ENCODE data around the gene FGF14. TPM values are rescaled to one million over a fixed set of nuclear protein-coding genes. Genes with fewer than 3 reads are reported as not detected.

FGF14 gene
- total and polyA plus RNA-seq, 9 donors = 0.06 to 4.8 (median 0.60) TPM; not detected in 2

DNA sequence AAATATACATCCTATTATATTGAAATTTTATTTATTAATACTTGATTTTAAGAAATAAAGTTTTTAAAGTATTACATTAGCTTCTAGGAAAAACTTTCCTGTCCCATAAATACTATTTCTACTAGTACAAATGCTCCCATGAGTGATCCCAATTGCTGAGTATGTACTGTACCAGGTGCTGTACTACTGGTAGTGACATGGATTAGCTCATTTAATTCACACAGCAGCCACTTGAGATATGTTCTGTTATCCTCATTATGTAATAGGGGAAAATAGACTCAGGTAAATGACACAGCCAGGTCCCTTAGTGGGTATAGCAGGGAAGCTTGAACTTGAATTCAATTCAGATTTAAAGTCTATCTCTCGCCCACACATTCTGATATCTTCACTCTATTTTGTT, 363.1 kb downstream of the FGF14 start:
- DNase-seq = no peak
- H3K9me3 ChIP-seq = no peaks in the 10 kb centered on the region
- H3K27me3 ChIP-seq = no peaks in the 10 kb centered on the region
- H3K4me3 ChIP-seq = no peak overlapping the region
- H3K36me3 ChIP-seq = no peaks in the 10 kb centered on the region
- intact Hi-C loops (cut with DNase I) = no loop called here
- no peaks in the 10 kb centered on the region for H3K4me1 ChIP-seq (ENCODE audit: insufficient read depth)
- TF ChIP-seq, protein P1, sequence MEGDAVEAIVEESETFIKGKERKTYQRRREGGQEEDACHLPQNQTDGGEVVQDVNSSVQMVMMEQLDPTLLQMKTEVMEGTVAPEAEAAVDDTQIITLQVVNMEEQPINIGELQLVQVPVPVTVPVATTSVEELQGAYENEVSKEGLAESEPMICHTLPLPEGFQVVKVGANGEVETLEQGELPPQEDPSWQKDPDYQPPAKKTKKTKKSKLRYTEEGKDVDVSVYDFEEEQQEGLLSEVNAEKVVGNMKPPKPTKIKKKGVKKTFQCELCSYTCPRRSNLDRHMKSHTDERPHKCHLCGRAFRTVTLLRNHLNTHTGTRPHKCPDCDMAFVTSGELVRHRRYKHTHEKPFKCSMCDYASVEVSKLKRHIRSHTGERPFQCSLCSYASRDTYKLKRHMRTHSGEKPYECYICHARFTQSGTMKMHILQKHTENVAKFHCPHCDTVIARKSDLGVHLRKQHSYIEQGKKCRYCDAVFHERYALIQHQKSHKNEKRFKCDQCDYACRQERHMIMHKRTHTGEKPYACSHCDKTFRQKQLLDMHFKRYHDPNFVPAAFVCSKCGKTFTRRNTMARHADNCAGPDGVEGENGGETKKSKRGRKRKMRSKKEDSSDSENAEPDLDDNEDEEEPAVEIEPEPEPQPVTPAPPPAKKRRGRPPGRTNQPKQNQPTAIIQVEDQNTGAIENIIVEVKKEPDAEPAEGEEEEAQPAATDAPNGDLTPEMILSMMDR (IDR thresholded peaks at IDR 0.05) = no peak
- TF ChIP-seq POLR2A (IDR thresholded peaks at IDR 0.05) = no peak
- no peak for TF ChIP-seq EP300 (IDR thresholded peaks at IDR 0.05)
- H3K27ac ChIP-seq = no peak overlapping the region
- 71 to 77% (median 76%) methylated on average over 1 of the region's 1 CpG for WGBS, 3 donors

DNA sequence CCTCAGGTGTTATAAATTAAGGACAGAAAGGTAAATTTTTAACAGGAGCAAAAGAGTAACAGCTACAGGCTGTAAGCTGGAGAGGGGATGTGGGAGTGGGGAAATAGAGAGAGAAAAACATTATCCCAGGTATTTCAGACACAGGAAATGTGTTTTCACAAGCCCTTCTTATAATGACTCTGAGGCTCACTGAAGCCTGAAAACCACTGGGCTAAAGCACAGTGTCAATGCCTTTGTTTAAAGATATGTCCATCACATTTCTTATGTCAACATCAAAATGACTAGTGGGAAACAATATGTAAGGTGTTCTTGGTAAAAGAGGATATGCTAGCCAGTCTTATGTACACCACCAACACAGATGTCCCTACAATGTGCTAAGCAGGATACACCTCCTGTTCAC, 365.9 kb downstream of the FGF14 start:
- Histone ChIP-seq H3K36me3 (no peaks in the 10 kb centered on the region), H3K9me3 (no peaks in the 10 kb centered on the region), H3K4me1 (ENCODE audit: insufficient read depth) (no peaks in the 10 kb centered on the region), H3K27ac (no peak overlapping the region), H3K27me3 (no peaks in the 10 kb centered on the region), H3K4me3 (no peak overlapping the region)
- intact Hi-C loops (cut with DNase I) = no loop called here
- DNase-seq = no peak
- TF ChIP-seq, protein P1 (IDR thresholded peaks at IDR 0.05) = no peak
- TF ChIP-seq POLR2A (IDR thresholded peaks at IDR 0.05) (no peak), EP300 (IDR thresholded peaks at IDR 0.05) (no peak)

DNA sequence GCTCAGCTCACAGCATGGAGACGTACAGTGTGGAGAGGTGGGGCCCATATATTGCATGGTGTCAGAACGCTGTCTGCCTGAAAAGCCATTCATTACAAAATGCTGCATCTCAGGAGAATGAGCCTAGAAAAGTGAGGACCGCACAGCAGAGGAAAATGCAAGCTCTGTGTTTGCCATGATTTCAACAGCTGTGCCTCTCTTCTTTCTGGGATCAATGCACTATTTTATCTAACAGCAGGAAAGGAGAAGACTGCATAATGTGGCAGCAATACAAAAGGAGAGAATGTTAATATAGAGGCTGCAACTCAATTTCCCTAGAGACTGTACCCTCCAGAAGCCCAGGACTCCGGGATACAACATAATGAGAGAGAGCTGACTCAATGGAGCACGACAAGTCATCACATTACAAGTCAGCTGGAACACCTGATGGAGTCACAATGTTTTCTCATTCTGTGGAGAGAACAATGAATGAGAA, 368.0 kb downstream of the FGF14 start:
- no peaks in the 10 kb centered on the region for H3K36me3 ChIP-seq
- no peak overlapping the region for H3K27ac ChIP-seq
- H3K4me1 ChIP-seq (ENCODE audit: insufficient read depth) = no peaks in the 10 kb centered on the region
- intact Hi-C loops (cut with DNase I) = no loop called here
- no peak for TF ChIP-seq EP300 (IDR thresholded peaks at IDR 0.05)
- no peak overlapping the region for H3K4me3 ChIP-seq
- no peak for DNase-seq
- H3K9me3 ChIP-seq = no peaks in the 10 kb centered on the region
- H3K27me3 ChIP-seq = no peaks in the 10 kb centered on the region
- 48 to 63% (median 57%) methylated on average over 5 of the region's 5 CpGs for WGBS, 3 donors

DNA sequence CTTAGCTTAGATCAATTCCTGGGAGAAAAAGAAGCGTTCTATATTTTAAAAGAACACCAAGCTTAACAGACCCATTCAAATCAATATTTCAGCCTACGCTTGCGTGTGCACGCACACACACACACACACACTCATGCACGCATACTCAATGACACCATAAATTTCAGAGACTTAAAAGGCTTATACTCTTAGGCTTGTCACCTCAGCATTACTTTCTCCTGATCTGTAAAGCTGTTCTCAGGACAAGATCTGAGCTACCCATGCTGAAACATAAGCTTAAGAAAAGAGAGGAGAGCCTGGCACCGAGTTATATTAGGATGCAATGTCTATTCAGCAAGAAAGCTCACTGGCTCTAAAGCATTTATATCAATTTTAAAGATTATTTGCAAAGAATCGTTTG, 368.5 kb downstream of the FGF14 start:
- TF ChIP-seq, protein P1 (IDR thresholded peaks at IDR 0.05) = no peak
- TF ChIP-seq EP300 (IDR thresholded peaks at IDR 0.05) (no peak), POLR2A (IDR thresholded peaks at IDR 0.05) (no peak)

DNA sequence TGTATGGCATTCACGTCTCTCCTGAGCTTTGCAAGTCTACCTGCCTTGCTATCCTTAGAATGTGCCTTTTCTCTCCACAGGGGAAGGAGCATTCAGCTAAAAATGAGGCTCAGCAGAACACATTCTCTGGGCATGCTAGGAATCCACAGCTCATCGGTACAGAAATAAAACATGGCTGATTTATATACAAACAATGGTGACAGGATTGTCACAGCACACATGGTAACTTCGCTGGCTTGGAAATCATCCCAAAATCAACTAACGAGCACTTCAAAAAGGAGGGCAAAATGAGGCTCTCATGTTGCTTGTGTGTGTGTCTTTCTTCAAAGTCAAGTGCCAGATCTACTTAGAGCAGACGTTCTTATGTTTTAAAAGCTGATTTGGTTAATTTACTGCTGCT, 373.0 kb downstream of the FGF14 start:
- Histone ChIP-seq H3K4me1 (ENCODE audit: insufficient read depth) (no peaks in the 10 kb centered on the region), H3K27ac (no peak overlapping the region), H3K9me3 (no peaks in the 10 kb centered on the region), H3K36me3 (no peaks in the 10 kb centered on the region), H3K27me3 (no peaks in the 10 kb centered on the region), H3K4me3 (no peak overlapping the region)
- DNase-seq = no peak
- TF ChIP-seq, protein P1 (IDR thresholded peaks at IDR 0.05) = no peak
- no peak for TF ChIP-seq POLR2A (IDR thresholded peaks at IDR 0.05)
- no peak for TF ChIP-seq EP300 (IDR thresholded peaks at IDR 0.05)
- 31 to 39% (median 34%) methylated on average over 5 of the region's 5 CpGs for WGBS, 3 donors
- intact Hi-C loops (cut with DNase I) = no loop called here

More for the DNA sequence above, 368.5 kb downstream of the FGF14 start:
- Histone ChIP-seq H3K4me1 (ENCODE audit: insufficient read depth) (no peaks in the 10 kb centered on the region), H3K27ac (no peak overlapping the region), H3K9me3 (no peaks in the 10 kb centered on the region), H3K36me3 (no peaks in the 10 kb centered on the region), H3K4me3 (no peak overlapping the region), H3K27me3 (no peaks in the 10 kb centered on the region)
- intact Hi-C loops (cut with DNase I) = no loop called here
- no peak for DNase-seq
- WGBS, 3 donors = 77 to 88% (median 84%) methylated on average over 7 of the region's 7 CpGs
